Hair follicular keratinocyte (primary cell): ENCODE data around the gene ZCCHC3. TPM values are rescaled to one million over a fixed set of nuclear protein-coding genes. Genes with fewer than 3 reads are reported as not detected.

Source experiments
- total RNA-seq: library from RNA; depleted of rRNA; stranded (reverse); fragments of >200 nt; gene quantifications from 2 replicates; pipeline ENCODE4 v1.2.3, GENCODE V29; 2015

The ZCCHC3 gene, protein sequence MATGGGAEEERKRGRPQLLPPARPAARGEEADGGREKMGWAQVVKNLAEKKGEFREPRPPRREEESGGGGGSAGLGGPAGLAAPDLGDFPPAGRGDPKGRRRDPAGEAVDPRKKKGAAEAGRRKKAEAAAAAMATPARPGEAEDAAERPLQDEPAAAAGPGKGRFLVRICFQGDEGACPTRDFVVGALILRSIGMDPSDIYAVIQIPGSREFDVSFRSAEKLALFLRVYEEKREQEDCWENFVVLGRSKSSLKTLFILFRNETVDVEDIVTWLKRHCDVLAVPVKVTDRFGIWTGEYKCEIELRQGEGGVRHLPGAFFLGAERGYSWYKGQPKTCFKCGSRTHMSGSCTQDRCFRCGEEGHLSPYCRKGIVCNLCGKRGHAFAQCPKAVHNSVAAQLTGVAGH
- 9.2 and 11.5 TPM in 2 replicates for total RNA-seq

DNA sequence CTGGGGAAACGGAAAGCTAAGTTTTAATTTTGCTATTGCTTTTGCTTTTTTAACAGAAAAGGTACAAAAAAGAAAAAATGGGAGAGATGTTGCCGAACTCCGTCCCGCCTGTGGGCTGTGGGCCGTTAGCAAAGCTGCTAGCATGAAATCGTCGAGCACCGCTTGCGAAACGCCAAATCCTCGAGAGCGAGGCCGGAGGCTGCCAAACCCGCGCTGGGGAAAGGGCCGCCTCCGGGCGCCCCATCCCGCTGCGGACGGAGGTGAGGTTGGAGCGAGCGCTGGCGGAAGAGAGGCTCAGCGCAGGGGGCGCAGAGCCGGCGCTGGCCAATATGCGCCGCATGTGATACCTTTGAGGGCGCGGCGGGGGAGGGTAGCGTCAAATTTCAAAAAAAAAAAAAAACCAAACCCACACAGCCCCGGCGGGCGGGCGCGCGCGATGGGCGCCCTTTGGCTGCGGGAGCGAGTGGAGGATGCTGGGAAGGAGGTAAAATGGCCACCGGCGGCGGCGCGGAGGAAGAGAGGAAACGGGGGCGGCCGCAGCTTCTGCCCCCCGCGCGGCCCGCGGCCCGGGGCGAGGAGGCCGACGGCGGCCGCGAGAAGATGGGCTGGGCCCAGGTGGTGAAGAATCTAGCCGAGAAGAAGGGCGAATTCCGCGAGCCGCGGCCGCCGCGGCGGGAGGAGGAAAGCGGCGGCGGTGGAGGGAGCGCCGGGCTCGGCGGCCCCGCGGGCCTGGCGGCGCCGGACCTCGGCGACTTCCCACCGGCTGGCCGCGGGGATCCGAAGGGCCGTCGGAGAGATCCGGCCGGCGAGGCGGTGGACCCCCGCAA is at the start of gene ZCCHC3:
Gene ZCCHC3, plus strand, starts transcription at position 473 of the 827 bp plus-strand sequence. Its CDS starts 17 bp downstream, at position 490.

DNA sequence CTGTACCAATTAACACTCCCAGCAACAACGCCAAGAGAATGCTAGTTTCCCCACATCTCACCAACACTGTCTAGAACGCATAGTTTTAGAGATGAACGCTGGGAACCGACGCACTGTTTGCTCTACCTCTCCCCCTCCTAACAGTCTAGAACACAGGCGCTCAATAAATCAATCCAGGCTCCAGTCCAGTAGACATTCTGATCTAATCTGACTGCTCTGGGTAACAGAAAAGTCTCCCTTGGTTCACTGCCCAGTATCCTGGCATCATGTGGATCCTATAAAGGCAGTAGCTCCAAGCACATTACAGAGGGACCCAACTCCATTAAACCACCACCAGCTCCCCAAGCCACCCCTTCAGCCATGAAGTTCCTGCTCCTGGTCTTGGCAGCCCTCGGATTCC is 40.0 kb upstream of the ZCCHC3 start, which contains the start of gene DEFB132:
Gene DEFB132, plus strand, starts transcription at position 306 of the 400 bp plus-strand sequence. Its CDS starts 55 bp downstream, at position 361.

DNA sequence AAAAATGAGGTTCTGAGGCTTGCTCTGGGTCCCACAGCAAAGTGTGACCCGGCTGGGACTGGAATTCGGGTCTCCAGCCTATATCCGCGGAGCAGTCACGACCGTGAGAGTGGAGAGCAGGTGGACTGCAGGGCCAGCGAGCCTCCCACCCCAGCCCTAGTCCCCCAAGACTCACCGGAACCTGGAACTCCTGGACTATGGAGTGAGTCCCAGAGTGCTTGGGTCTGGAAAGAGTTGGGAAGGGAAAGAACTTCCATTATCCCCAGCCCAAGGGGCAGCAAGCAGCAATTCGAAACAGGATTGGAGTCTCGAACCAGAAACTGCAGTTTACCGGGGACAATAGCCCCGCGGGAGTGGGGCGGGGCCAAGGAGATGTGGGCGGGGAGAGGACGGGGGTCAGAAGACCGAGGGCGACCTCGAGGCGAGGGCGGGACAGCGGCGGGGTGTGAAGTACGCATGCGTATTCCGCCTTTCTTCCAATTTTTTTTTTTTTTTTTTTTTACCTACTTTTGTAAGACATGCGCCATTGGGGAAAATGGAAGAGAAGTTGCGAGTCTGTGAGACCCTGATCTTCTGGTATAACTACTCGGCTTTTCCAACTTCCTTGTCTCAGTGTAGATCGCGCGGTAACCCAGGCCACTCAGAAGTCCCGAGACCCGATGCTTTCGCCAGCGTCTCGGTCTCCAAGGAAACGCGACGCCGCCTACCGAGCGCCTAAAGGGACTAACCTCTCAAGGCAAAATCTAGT is 7.1 kb upstream of the ZCCHC3 start, which contains the start of gene C20orf96:
Gene C20orf96, minus strand, starts transcription at position 667 of the 748 bp plus-strand sequence. Its CDS starts 140 bp downstream, at position 527.

DNA sequence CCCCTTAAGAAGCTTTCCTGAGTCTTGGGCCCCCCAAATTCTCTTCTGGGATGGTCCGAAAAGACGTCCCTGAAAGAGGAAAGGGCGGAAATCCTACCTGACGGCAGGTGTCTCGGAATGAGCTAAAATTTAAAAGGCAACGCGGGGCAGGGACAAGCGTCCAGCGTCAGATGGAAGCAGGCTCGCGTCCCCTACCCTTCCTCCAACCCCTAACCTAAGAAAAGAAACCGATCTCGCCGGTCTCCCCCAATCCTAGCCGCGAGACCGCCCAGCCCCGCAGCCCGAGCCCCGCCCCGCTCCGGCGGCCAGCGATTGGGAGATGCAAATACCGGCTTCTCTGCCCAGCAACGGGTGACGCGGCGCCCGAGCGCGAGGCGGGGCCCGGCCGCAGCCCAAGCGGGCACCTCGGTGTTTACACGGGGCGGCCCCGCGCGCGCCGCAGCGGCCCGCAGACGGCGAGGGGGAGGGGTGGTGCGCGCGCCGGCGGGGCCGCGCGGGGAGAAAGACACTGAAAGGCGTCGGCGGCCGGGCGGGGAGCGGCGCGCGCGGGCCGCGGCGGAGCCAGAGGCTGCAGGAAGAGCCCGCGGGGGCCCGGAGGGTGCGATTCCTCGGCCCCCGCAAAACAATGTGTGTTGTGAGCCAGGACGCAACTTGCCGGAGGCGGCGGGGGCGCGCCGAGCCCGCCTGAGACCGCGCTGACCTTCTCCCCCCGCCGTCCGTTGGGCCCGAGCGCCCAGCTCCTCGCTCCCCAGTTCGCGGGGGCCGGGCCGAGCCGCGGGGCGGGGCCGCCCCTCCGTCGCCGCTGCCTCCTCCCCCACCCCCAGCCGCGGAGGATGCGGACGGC is 27.9 kb downstream of the ZCCHC3 start, which contains the start of gene SOX12:
Gene SOX12, plus strand, starts transcription at position 508 of the 844 bp plus-strand sequence. CDS start 373 bp downstream, outside the sequence.

DNA sequence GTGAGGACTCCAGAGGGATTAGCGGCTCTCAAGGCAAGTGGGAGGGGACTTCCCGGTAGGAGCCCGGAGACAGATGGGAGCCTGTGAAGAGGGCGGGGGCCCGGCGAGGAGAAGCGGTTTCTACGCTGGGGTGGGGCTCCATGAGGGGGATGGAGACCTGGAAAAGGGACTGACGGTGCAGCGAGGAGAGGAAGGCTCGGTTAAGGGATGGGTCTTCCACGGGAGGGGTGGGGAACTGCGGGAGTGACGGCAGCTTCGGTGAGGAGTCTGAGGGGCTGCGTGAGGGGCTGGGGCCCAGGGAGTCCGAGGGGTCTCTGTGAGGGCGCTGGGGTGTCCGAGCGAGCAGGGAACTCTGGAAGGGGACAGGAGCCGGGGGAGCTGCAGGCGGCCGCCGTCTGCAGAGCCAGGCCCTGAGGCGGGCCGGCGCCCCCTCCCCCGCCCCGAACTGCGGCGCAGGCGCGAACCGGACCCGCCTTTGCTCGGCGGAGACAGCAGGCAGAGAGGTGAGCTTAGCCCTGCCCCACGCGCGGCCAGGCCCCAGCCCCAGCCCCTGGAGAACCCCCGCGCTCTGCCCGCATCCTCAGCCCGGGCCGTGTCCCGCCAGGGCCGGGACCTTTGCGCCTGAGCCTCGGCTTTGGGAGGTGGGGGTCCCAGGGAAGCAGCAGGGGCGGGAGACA is 49.4 kb downstream of the ZCCHC3 start, which contains the start of gene NRSN2:
Gene NRSN2, plus strand, starts transcription at position 472 of the 677 bp plus-strand sequence. CDS start 2,533 bp downstream, outside the sequence.

Other genes starting within 250 kb of the ZCCHC3 start
- not detected in 2 replicates for gene DEFB125, start 209.9 kb upstream of the ZCCHC3 start, total RNA-seq
- gene DEFB126, start 155.0 kb upstream of the ZCCHC3 start, total RNA-seq, result not detected in 2 replicates
- gene DEFB127, start 140.1 kb upstream of the ZCCHC3 start, total RNA-seq, result not detected in 2 replicates
- gene DEFB128, start 107.9 kb upstream of the ZCCHC3 start, total RNA-seq, result not detected in 2 replicates
- not detected in 2 replicates for gene DEFB129, start 70.3 kb upstream of the ZCCHC3 start, total RNA-seq
- not detected in 2 replicates for gene DEFB132, start 39.8 kb upstream of the ZCCHC3 start, total RNA-seq
- gene C20orf96, start 6.8 kb upstream of the ZCCHC3 start, total RNA-seq, result 0.15 and 0.23 TPM in 2 replicates
- gene SOX12, start 28.0 kb downstream of the ZCCHC3 start, total RNA-seq, result 6.6 and 8.9 TPM in 2 replicates
- 38.7 and 58.4 TPM in 2 replicates for gene NRSN2, start 49.5 kb downstream of the ZCCHC3 start, total RNA-seq
- 309 and 564 TPM in 2 replicates for gene TRIB3, start 83.2 kb downstream of the ZCCHC3 start, total RNA-seq
- 190 and 417 TPM in 2 replicates for gene RBCK1, start 110.7 kb downstream of the ZCCHC3 start, total RNA-seq
- gene TBC1D20, start 165.0 kb downstream of the ZCCHC3 start, total RNA-seq, result 21.2 and 31.8 TPM in 2 replicates
- gene CSNK2A1, start 246.2 kb downstream of the ZCCHC3 start, total RNA-seq, result 84.4 and 133 TPM in 2 replicates